Skeletal muscle tissue (tissue), 4 donors: ENCODE results near the gene PLCL2. TPM values are rescaled to one million over a fixed set of nuclear protein-coding genes. Genes with fewer than 3 reads are reported as not detected.

Experiments
- H3K27ac ChIP-seq: one replicate; pipeline ENCODE4 v1.7.0; 2013; ENCODE audit warnings: mild to moderate bottlenecking, low read depth, low read length, inconsistent platforms
- H3K27me3 ChIP-seq, 3 donors: one replicate each; pipeline ENCODE4 v1.7.0; 2013; ENCODE audit warnings: low read length in 3 of 3; ENCODE audit not compliant: control insufficient read depth in 3 of 3, insufficient read depth in 3 of 3
- H3K36me3 ChIP-seq, 3 donors: one replicate each; pipeline ENCODE4 v1.7.0; 2013; ENCODE audit warnings: low read length in 3 of 3; ENCODE audit not compliant: control insufficient read depth in 3 of 3, insufficient read depth in 3 of 3
- H3K4me1 ChIP-seq, 3 donors: one replicate each; pipeline ENCODE4 v1.7.0; 2013; ENCODE audit warnings: low read length in 3 of 3, mild to moderate bottlenecking in 3 of 3; ENCODE audit not compliant: control insufficient read depth in 3 of 3, insufficient read depth in 3 of 3
- H3K4me3 ChIP-seq, 3 donors: one replicate each; pipeline ENCODE4 v1.7.0; 2013; ENCODE audit warnings: low read length in 3 of 3
- H3K9ac ChIP-seq, 3 donors: one replicate each; pipeline ENCODE4 v1.7.0; 2013; ENCODE audit warnings: low read length in 3 of 3, mild to moderate bottlenecking in 3 of 3, moderate library complexity in 2 of 3, low read depth in 1 of 3
- H3K9me3 ChIP-seq, 3 donors: one replicate each; pipeline ENCODE4 v1.7.0; 2013; ENCODE audit warnings: low read length in 3 of 3; ENCODE audit not compliant: control insufficient read depth in 3 of 3
- total RNA-seq: library from RNA; depleted of rRNA; stranded (reverse); fragments of >200 nt; gene quantifications from one replicate; pipeline ENCODE4 v1.2.3, GENCODE V29; 2014
- donor health status: Osteomylitis.

The PLCL2 gene
- total RNA-seq = 83.5 TPM

DNA sequence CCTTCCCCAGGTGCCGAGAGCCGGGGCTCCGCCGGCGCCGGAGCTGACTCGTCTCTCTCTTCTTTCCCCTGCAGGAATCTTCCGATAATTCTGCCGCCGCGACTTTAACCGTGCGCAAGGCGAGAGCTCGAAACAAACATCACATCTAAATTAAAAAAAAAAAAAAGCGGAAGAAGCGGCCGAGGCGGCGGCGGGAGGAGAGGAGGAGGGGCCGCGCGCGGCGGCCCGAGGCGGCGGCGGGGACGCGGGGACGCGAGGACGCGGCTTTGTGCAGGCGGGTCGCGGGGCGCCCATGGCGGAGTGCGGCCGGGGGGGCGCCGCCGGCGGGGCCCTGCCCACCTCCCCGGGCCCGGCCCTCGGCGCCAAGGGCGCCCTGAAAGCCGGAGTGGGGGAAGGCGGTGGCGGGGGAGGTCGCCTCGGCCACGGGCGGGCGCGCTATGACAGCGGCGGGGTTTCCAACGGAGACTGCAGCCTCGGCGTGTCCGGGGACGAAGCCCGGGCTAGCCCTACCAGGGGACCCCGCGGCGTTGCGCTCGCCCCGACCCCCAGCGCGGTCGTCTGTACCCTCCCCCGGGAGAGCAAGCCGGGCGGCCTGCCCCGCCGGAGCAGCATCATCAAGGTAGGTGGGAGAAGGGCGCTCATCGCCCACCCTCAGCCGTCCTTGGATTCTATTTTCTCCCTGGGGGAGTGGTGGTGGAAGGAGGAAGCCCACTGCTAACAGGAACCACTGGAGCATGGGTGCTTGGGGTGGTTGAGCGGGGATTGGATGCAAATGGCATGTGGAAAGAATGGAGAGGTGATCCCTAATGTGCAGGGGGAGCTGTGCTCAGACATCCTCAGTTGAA lies at the start of gene PLCL2:
Gene PLCL2, plus strand, starts transcription at position 208 of the 845 bp plus-strand sequence. Its CDS starts 85 bp downstream, at position 293.
- Histone ChIP-seq H3K27me3 (no peaks in the 10 kb centered on the region), H3K36me3 (no peaks in the 10 kb centered on the region), H3K4me3 (peak within 1 kb of the TSS; percentile 83 to 93 (median 84)), H3K4me1 (peaks cover 37 to 63% (median 48%) of the 10 kb centered on the region in 3 donors), H3K9me3 (no peaks in the 10 kb centered on the region), H3K27ac (peak within 1 kb of the TSS; percentile 86), H3K9ac (peak within 1 kb of the TSS; percentile 81 to 90 (median 86))

GRCh38 chr3:16836505-16837237 lies 48.1 kb upstream of the PLCL2 start:
- Histone ChIP-seq H3K4me1 (peaks cover 9 to 15% (median 12%) of the 10 kb centered on the region in 3 donors), H3K27ac (peak overlapping the region; percentile 94), H3K9me3 (no peaks in the 10 kb centered on the region), H3K36me3 (no peaks in the 10 kb centered on the region), H3K4me3 (peak overlapping the region in 1 of 3 donors; percentile 69), H3K9ac (peak overlapping the region in 2 of 3 donors; percentile 84 to 86), H3K27me3 (no peaks in the 10 kb centered on the region)

DNA sequence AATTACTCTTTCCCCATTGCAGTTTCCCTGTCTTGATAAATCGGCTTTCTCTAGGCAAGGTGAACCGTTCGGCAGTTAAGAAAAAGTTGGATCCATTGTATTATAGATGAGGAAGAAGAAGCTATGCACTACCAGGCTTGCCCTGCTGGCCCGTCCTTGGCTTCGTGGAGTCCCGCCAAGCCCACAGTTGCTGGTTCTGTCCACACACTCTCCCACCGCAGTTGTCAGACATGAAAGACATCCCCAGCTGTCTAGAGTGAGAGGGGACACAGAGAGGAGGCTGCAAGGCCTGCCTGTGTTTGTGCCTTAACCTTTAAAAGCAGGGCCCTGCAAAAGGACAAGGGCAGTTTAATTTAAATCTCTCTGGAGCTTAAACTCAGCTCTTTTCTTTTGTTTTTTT lies 47.2 kb upstream of the PLCL2 start:
- H3K36me3 ChIP-seq = peaks cover 0 to 2% (median 0%) of the 10 kb centered on the region in 3 donors
- peak overlapping the region; percentile 94 for H3K27ac ChIP-seq
- no peaks in the 10 kb centered on the region for H3K27me3 ChIP-seq
- H3K4me3 ChIP-seq = peak overlapping the region; percentile 65 to 82 (median 69)
- H3K4me1 ChIP-seq = peaks cover 18 to 24% (median 21%) of the 10 kb centered on the region in 3 donors
- no peaks in the 10 kb centered on the region for H3K9me3 ChIP-seq
- H3K9ac ChIP-seq = peak overlapping the region; percentile 82 to 86 (median 84)

DNA sequence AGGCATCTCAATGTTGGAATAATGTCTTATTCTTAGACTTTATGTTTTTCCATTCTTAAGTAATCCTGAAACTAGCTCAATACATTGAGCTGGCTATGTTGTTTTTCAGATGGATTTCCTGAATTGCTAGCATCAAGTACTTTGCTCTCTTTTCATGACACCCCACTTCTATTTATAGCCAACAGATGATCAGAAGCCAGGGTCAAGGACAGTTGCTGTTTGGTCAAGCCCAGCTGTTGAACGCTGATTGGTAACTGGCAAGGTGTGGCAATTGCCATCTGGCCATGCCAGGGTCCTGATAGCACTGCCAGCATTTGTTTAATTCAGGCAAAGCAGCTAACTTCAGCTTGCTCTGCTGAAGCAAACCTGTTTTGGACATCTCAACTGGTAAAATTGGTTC lies 46.2 kb upstream of the PLCL2 start:
- H3K4me3 ChIP-seq = peak overlapping the region; percentile 65 to 82 (median 69)
- H3K9me3 ChIP-seq = no peaks in the 10 kb centered on the region
- H3K9ac ChIP-seq = peak overlapping the region; percentile 82 to 86 (median 84)
- peaks cover 0 to 6% (median 0%) of the 10 kb centered on the region in 3 donors for H3K36me3 ChIP-seq
- peaks cover 25 to 34% (median 31%) of the 10 kb centered on the region in 3 donors for H3K4me1 ChIP-seq
- no peaks in the 10 kb centered on the region for H3K27me3 ChIP-seq
- H3K27ac ChIP-seq = peak overlapping the region; percentile 94

GRCh38 chr3:16839271-16840100 lies 45.3 kb upstream of the PLCL2 start:
- H3K4me1 ChIP-seq = peaks cover 30 to 41% (median 39%) of the 10 kb centered on the region in 3 donors
- no peaks in the 10 kb centered on the region for H3K9me3 ChIP-seq
- peak overlapping the region; percentile 82 to 86 (median 84) for H3K9ac ChIP-seq
- no peaks in the 10 kb centered on the region for H3K27me3 ChIP-seq
- H3K27ac ChIP-seq = peak overlapping the region; percentile 94
- peak overlapping the region; percentile 65 to 82 (median 69) for H3K4me3 ChIP-seq
- H3K36me3 ChIP-seq = peaks cover 0 to 6% (median 0%) of the 10 kb centered on the region in 3 donors

GRCh38 chr3:16840101-16840424 lies 44.7 kb upstream of the PLCL2 start:
- no peaks in the 10 kb centered on the region for H3K27me3 ChIP-seq
- peak overlapping the region; percentile 94 for H3K27ac ChIP-seq
- peak overlapping the region; percentile 65 to 82 (median 69) for H3K4me3 ChIP-seq
- no peaks in the 10 kb centered on the region for H3K9me3 ChIP-seq
- peaks cover 0 to 6% (median 0%) of the 10 kb centered on the region in 3 donors for H3K36me3 ChIP-seq
- H3K9ac ChIP-seq = peak overlapping the region; percentile 82 to 86 (median 84)
- peaks cover 33 to 44% (median 39%) of the 10 kb centered on the region in 3 donors for H3K4me1 ChIP-seq

GRCh38 chr3:16841041-16841753 lies 43.6 kb upstream of the PLCL2 start:
- Histone ChIP-seq H3K4me1 (peaks cover 36 to 55% (median 47%) of the 10 kb centered on the region in 3 donors), H3K9ac (peak overlapping the region; percentile 63 to 84 (median 69)), H3K36me3 (peaks cover 0 to 6% (median 0%) of the 10 kb centered on the region in 3 donors), H3K27ac (peak overlapping the region; percentile 57), H3K27me3 (no peaks in the 10 kb centered on the region), H3K4me3 (peak overlapping the region; percentile 3 to 57 (median 37)), H3K9me3 (no peaks in the 10 kb centered on the region)

DNA sequence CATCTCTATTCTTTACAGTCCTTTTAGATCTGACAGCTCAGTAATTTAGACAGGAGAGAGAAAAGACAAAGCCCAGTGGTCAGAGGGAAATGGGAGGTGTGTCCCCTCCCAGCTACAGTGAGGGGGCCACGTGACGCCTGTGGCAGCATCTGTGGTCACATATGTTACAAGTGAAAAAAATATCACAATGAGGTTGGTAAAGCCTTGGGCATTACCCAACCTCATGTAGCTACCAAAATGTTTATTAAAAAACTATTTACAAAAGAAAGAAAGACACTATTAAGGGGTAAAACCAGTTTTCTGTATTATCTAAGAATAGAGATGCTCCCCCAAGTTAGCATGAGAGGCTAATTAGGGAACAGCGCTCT lies 42.9 kb upstream of the PLCL2 start:
- peak overlapping the region; percentile 63 to 84 (median 69) for H3K9ac ChIP-seq
- no peaks in the 10 kb centered on the region for H3K9me3 ChIP-seq
- H3K4me3 ChIP-seq = peak overlapping the region; percentile 11 to 51 (median 41)
- H3K27ac ChIP-seq = peak overlapping the region; percentile 57
- peaks cover 35 to 55% (median 51%) of the 10 kb centered on the region in 3 donors for H3K4me1 ChIP-seq
- peaks cover 0 to 6% (median 0%) of the 10 kb centered on the region in 3 donors for H3K36me3 ChIP-seq
- H3K27me3 ChIP-seq = no peaks in the 10 kb centered on the region
